HG02973 (cell line): ENCODE data around the gene AK4.
A peak's percentile ranks its signal among the peaks of the same experiment; 100 is the strongest.

Experiments used
- ATAC-seq: cut with Tn5 transposase; IDR thresholded peaks from one replicate; pipeline ENCODE4 v1.9.1; 2021; ENCODE audit warnings: moderate library complexity; ENCODE audit not compliant: unreplicated experiment

The AK4 gene

GRCh38 chr1:65175171-65176055 lies 27.4 kb downstream of the AK4 start:
- no peak for ATAC-seq

GRCh38 chr1:65176056-65176450 lies 28.1 kb downstream of the AK4 start:
- ATAC-seq = no peak

- ATAC-seq = no peak
These were observed 28.6 kb downstream of the AK4 start for GRCh38 chr1:65176591-65176990.

- no peak for ATAC-seq
These were observed 29.5 kb downstream of the AK4 start for GRCh38 chr1:65177457-65177856.

GRCh38 chr1:65178235-65178634 lies 30.2 kb downstream of the AK4 start:
- ATAC-seq = no peak

GRCh38 chr1:65179148-65179547 lies 31.1 kb downstream of the AK4 start:
- no peak for ATAC-seq

GRCh38 chr1:65180977-65181376 lies 33.0 kb downstream of the AK4 start:
- ATAC-seq = no peak

GRCh38 chr1:65182658-65183268 lies 34.8 kb downstream of the AK4 start:
- ATAC-seq = no peak

- no peak for ATAC-seq
These were observed 41.6 kb downstream of the AK4 start for GRCh38 chr1:65189576-65190115.

- no peak for ATAC-seq
These were observed 42.2 kb downstream of the AK4 start for GRCh38 chr1:65190229-65190628.

- no peak for ATAC-seq
These were observed 45.2 kb downstream of the AK4 start for GRCh38 chr1:65193129-65193695.

- ATAC-seq = no peak
These were observed 47.8 kb downstream of the AK4 start for GRCh38 chr1:65195495-65196417.

- ATAC-seq = no peak
These were observed 48.9 kb downstream of the AK4 start for GRCh38 chr1:65196926-65197325.

- ATAC-seq = no peak
These were observed 49.6 kb downstream of the AK4 start for GRCh38 chr1:65197636-65198035.

- no peak for ATAC-seq
These were observed 50.1 kb downstream of the AK4 start for GRCh38 chr1:65198096-65198495.

GRCh38 chr1:65200411-65200810 lies 52.4 kb downstream of the AK4 start:
- no peak for ATAC-seq

GRCh38 chr1:65206836-65207235 lies 58.8 kb downstream of the AK4 start:
- no peak for ATAC-seq

- ATAC-seq = peak; percentile 82
These were observed 59.3 kb downstream of the AK4 start for GRCh38 chr1:65207317-65207716.

- ATAC-seq = no peak
These were observed 60.6 kb downstream of the AK4 start for GRCh38 chr1:65208563-65208973.

- peak; percentile 31 for ATAC-seq
These were observed 61.2 kb downstream of the AK4 start for GRCh38 chr1:65209005-65209885.
